ENCODE results near the gene CAV3. TPM values are rescaled to one million over a fixed set of nuclear protein-coding genes. Genes with fewer than 3 reads are reported as not detected.

Gene CAV3
- total RNA-seq, 2 donors from 2014 or later, result not detected

DNA sequence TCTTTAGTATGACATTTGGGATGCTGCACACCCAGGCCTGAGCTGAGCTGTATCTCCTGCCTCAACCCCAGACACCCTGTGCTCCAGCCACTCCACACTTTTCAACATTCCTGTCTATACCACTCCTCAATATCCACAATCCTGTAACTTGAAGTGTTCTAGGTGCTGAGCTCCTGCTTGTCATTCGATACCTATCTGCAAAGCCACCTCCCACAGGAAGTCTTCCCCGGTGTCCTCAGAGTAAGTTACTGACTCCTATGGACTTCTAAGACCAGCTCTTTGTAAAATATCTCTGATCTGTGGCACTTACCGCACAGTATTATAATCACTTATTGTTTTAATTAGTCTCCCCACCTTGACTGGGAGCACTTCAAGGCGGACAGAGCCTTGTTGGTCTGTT, 1.2 kb upstream of the CAV3 start:
- intact Hi-C loops (cut with DNase I), result no loop called here
- no peak for DNase-seq (ENCODE audit: low spot score)

DNA sequence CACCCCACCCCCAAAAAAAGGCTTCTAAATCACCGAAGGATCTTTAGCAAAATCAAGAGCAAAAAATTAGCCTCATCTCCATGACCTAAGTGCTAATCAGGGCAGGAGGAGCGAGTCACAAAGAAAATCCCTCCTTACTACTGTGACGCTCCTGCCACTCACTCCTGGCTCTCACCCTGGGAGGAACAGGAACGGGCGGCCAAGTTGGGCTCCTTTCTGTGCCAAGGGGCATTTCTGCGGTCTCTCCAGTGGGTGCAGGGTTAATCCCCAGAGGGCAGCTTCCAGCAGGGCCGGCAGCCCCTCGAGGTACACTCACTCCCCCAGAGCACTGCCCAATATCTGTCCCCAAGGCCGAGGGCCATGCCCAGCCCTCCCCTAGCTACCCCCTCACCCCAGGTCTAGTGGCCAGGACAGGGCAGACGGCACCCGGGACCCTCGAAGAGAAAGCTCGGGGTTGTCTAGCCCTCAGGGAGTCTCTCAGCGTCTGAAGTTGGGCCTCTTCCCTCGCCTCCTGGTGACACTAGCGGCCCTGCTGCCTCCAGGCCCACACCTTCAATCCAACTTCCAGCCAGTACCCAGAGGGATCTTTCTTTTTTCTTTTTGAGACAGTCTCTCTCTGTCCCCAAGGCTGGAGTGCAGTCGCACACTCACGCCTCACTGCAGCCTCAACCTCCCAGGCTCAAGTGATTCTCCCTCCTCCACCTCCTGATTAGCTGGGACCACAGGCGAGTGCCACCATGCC, 706 bp downstream of the CAV3 start:
- intact Hi-C loops (cut with DNase I), result no loop called here
- no peak for DNase-seq (ENCODE audit: low spot score)

DNA sequence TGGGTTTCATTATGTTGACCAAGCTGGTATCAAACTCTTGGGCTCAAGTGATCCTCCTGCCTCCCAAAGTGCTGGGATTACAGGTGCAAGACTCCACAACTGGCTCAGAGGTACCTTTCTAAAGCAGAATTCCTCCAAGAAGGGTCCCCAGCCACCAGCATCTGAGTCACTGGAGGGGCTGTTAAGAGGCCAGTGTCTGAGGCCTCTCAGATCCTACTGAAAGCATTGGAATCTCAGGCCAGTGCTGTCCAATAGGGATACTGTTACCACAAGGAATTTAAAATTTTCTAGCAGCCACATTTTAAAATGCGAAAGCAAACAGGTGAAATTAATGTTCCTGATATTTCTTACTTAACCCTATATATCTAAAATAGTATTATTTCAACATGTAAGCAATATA, 1.3 kb downstream of the CAV3 start:
- intact Hi-C loops (cut with DNase I), result loop anchor here in 1 of 2 donors (5.0 kb wide), 2 partner anchors 33 to 1623 kb away; no protein-coding TSS in a partner anchor
- DNase-seq (ENCODE audit: low spot score), result no peak

DNA sequence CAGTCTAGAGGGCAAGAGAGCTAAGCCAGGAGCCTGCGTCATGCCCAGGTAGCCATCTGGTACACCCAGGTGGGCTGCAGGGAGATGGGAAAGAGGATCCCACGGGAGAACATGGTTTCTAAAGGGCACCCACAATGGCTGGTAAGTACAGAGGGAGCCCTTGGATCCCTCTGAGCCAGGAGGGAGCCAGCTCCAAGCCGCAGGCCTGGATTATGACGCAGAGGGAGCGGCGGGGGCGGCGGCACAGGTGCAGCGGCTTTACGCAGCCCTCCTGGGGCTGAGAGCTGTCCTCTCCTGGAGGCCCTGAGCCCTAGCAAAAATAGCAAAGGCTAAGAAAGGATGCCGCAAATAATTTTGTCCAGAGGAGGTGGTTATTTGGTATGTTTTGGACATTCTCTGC, 2.8 kb downstream of the CAV3 start:
- DNase-seq (ENCODE audit: low spot score), result no peak
- intact Hi-C loops (cut with DNase I), result loop anchor here in 1 of 2 donors (5.0 kb wide), 2 partner anchors 34 to 1624 kb away; no protein-coding TSS in a partner anchor

DNA sequence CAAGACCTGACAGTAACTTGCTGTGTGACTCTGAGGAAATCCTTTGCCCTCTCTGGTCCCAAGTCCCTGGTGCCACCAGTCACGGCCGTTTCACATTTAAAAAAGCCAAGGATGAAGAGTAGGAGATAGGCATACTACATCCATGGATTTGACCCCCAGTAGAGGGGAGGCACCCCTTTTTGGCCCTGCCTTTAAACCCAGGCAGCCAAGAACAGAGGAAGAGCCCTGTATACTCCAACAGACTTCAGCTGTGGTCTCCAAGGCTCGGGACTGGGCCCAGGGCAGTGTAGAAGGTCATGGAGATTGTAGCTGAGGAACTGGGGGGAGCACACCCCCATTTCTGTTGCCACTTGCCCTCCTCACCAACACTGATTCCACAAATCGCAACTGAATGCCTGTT, 3.7 kb downstream of the CAV3 start:
- DNase-seq (ENCODE audit: low spot score), result no peak
- intact Hi-C loops (cut with DNase I), result loop anchor here in 1 of 2 donors (5.0 kb wide), 2 partner anchors 35 to 1625 kb away; no protein-coding TSS in a partner anchor

DNA sequence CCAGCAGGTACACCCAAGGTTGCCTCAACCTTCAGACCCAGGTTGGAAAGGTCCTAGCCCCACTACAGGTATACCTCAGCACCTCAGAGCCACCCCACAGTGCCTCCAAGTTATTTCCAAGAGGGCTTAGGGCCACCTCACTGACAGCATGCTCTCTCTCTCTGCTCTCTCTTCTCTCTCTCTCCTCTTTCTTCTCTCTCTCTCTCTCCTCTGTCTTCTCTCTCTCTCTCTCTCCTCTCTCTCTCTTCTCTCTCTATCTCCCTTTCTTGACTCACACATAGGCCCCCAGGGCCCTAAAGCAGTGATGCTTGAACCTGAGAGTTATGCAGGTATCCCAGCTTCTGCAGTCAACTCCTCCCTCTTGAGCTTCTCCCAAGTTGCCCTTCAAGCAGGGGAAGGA, 4.2 kb downstream of the CAV3 start:
- DNase-seq (ENCODE audit: low spot score), result no peak
- intact Hi-C loops (cut with DNase I), result loop anchor here in 1 of 2 donors (5.0 kb wide), 2 partner anchors 36 to 1626 kb away; no protein-coding TSS in a partner anchor

DNA sequence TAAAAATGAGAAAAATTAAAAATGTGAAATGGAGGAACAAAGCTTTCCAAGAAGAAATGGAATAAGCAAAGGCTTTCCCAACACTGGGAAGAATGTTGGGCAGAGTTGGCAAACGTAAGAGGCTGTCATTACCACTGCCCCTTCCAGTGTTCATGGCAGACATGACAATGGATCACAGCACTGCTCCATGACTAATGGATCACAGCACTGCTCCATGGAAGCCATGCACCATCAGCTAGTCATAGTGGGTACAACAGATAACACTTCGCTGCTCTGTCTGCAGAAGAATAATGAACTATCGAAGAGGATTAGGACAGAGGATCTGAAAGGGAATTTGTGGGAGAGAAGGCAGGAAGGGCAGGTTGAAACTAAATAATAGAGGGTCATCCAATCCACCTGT, 5.0 kb downstream of the CAV3 start:
- DNase-seq (ENCODE audit: low spot score), result no peak
- intact Hi-C loops (cut with DNase I), result loop anchor here in 1 of 2 donors (5.0 kb wide), 2 partner anchors 36 to 1626 kb away; no protein-coding TSS in a partner anchor

DNA sequence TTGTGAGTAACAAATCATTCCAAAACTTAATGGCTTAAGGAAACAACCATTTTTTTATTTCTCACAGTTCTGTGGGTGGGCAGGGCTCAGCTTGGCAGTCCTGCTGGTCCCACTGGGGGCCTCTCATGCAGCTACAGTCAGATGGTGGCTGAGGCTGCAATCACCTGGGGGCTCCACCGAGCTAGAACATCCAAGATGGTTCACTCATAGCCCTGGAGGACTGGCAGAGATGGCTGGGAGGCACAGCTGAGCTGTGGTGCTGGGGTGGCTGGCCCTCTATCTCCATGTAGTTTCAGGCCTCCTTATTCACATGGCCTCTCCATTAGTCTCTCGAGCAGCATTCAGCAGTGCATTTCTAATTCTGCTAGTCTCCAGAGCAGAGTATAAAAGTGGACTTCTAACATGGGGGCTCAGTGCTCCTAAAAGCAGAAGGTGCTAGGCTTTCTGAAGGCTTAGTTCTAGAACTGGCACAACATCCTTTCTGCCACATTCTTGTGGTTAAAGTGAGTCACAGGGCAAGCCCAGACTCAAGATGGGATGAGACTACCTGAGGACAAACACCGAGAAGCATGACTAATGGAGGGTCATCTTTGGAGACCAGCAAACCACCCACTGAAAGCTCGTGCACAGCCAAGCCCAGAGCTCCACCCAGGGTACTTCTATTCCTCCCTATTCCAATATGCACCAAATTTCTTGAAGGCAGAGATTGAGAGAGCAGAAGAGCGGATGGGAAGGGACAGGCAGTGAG, 6.3 kb downstream of the CAV3 start:
- intact Hi-C loops (cut with DNase I), result loop anchor here in 1 of 2 donors (5.0 kb wide), 2 partner anchors 38 to 1628 kb away; no protein-coding TSS in a partner anchor
- DNase-seq (ENCODE audit: low spot score), result peak; percentile 42

DNA sequence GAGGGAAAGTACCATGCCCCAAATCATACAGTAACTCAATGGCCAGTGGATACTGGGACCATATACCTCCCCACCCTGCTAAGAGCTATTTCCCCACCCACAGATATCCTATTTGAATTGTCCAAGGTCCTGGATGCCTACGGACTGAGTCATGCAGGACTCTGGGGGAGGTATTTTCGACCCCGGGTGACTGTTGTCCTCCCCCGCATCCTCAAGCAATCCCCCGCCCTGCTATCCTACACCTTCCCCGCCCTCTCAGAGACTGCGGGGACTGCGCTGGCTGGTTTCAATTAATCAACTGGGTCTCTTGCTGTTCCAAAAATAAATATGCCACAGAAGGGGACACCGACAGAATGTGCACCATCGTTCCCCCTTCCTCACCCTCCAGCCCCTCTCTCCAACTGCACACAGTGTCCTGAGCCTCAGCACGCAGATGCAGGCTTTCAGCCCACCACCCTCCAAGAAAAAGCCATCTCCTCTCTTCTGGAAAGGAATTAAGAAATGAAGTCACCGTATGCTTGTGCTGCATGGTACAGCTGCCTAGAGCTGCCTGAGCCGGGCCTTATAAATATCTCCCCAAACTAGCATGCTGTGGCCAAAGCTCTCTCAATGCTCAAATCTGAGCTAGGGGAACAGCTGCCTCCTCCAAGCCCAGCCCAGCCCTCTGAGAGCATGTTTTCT, 8.1 kb downstream of the CAV3 start:
- peak; percentile 50 for DNase-seq (ENCODE audit: low spot score)
- intact Hi-C loops (cut with DNase I), result no loop called here

DNA sequence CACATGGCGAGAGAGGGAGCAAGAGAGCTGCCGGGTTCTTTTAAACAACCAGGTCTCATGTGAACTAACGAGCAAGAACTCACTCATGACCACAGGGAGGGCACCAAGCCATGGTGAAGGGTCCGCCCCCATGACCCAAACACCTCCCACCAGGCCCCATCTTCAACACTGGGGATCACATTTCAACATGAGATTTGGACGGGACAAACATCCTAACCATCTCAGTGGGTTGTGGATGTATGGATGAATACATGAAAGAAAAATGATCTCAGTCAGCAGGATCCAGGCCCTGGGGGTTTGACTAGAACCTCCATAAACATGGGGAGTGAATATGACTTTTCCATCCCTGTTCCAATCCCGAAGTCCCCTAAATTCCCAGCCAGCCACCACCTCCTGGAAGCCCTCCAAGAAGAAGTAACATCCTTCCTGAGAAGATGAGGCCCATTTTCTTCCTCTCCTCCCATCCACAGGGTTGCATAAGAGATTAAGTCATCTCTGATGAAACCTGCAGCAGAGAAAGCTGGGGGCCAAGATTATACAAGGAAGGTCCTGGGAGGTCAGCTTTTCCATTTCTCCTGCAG, 9.5 kb downstream of the CAV3 start:
- intact Hi-C loops (cut with DNase I), result no loop called here
- DNase-seq (ENCODE audit: low spot score), result no peak

DNA sequence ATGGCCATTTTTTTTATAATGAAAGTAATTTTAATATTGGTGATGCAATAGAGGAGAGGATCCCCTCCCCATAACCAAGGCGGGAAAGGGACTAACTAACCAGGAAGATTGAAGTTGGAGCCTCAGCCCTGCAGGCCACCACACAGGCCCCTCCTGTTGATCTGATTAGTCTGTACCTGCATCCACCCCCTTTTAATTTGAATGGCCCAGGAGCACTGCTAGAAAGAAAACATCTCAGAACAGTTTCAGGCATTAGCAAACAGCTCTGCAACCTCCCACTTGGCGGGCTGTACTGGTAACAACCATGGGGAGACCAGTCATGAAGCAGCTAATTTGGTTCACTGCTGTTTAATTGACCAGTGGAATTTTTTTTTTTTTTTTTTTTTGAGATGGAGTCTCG, 10.3 kb downstream of the CAV3 start:
- no peak for DNase-seq (ENCODE audit: low spot score)
- intact Hi-C loops (cut with DNase I), result no loop called here

DNA sequence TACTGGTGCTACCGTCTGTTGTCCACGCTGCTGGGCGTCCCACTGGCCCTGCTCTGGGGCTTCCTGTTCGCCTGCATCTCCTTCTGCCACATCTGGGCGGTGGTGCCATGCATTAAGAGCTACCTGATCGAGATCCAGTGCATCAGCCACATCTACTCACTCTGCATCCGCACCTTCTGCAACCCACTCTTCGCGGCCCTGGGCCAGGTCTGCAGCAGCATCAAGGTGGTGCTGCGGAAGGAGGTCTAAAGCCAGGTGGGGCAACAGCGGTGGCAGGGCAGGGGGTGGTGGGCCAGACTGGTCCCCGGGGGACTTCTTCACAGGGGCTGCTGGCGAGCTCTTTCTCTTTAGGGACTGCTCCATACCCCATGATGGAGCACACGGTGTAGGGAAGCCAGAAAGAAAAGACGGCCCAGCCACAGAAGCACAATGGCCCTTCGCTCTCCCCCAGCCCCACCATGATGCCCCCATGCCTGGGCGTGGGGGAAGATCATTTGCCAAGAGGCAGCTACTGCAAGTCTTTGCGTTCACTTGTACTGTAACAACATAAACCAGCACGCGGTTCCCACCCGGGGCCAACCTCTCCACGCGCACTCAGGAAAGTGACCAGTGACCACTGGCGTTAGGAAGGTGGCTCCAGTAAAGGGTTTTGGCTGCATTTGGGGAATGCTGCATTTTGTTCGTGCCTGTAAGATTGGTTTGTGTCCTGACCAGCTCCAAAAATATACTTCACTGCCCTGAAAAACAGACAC, 12.2 kb downstream of the CAV3 start:
- intact Hi-C loops (cut with DNase I), result no loop called here

DNA sequence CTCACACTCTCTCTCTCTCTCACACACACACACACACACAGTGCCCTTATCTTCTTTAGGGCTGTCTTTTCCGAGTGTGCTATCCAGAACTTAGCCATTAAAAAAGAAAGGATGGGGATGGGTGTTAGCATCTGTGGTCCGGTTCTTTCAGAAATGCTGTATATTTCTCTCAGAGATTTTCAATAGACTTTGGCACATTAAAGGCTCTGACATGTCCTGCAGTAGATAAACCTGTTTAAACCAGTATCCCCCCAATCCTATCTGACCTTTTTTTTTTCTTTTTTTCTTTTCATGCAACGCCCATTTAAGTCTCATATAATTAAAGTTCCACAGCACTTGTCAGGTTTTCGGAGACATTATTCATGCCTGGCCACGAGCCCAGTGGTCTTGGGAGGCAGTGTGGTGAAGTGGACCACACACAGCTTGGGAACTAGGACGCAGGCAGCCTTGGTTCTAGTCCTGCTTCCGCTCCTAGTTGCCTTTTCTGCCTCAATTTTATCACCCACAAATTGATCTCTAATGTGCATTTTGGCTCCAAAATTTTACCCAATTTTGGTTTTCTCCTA, 13.3 kb downstream of the CAV3 start:
- intact Hi-C loops (cut with DNase I), result no loop called here
- DNase-seq (ENCODE audit: low spot score), result no peak

More for the DNA sequence above, 12.2 kb downstream of the CAV3 start:
- DNase-seq (ENCODE audit: low spot score), result no peak

DNA sequence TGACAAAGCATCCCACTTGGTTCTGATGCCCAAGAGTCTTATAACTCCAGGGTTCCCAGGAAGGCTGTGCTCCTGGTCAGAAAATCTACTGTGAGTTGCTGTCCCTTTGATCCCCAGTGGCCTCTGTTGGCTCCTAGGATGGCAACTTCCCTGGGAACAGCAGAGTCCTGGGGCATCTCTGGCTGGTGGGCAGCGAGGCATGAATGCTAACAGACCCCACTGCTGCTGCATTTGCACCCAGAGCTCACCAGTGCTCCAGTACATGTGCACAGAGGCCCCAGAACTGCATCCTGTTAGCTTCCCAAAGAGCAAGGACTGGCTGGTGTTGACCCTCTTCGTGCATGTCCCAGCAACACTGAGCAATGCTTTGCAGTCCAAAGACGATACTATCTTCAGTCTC, 15.7 kb downstream of the CAV3 start:
- intact Hi-C loops (cut with DNase I), result no loop called here
- DNase-seq (ENCODE audit: low spot score), result peak; percentile 38

DNA sequence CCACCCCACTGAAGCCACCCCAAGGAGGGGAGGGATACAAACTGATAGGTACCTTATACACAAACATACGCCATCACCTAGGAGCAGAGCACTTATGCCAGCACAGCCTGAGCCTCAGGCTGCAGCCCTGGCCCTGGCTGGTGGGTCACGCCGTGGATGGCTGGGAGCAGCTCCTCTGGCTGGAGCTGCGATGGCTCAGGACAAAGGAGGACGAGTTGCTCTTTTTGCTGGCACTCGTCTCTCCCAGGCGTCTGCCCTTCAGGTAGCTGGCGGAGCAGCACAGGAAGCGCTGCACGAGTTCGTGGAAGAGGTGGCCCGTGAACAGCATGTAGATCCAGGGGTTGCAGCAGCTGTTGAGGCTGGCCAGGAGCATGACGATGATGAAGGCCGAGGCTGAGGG, 19.2 kb downstream of the CAV3 start:
- intact Hi-C loops (cut with DNase I), result no loop called here
- peak; percentile 51 for DNase-seq (ENCODE audit: low spot score)

DNA sequence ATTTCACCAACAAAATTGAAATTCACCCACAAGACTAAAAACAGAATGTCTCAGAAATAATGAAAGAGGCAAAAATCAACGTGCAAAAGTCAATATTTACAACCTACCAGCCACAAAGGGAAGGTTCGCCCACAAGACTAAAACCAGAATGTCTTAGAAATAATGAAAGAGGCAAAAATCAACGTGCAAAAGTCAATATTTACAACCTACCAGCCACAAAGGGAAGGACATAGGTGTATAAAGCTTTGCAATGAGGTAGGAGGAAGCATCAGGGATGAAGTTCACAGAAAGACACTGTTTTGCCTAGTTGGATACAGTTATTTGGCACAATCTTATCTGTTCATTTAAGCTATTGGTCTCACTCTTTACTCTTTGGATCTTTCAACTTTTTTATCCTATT, 21.5 kb downstream of the CAV3 start:
- DNase-seq (ENCODE audit: low spot score), result no peak
- intact Hi-C loops (cut with DNase I), result no loop called here

DNA sequence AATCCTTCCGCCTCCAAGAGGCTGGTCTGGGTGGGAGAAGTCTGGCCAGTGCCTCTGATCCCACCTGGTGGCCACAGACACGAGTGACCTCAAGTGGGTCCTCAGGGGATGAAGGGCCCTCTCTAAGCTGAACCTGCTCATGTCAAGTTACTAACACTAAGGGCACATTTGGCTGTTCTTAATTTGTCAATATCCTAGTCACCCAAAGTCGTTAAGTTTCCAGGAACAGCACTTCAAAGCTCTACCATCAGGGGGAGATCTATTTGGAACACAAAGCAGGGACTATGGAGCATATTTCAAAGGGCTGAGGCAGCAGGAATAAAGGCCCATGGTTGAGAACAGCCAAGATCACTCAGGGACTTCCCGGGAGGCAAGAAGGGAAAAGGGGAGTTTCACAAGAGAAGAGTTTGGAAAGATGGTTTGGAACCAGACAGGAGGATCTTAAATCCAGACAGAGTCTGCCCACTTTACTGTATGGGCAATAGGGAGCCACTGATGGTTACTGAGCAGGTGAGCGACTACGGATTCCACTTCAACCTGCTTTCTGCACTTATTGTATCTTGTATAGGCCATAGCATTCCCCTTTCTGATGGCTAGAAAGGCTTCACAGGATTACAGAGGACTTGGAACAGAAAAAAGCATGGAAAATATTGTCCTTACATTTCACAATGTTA, 22.1 kb downstream of the CAV3 start:
- DNase-seq (ENCODE audit: low spot score), result no peak

DNA sequence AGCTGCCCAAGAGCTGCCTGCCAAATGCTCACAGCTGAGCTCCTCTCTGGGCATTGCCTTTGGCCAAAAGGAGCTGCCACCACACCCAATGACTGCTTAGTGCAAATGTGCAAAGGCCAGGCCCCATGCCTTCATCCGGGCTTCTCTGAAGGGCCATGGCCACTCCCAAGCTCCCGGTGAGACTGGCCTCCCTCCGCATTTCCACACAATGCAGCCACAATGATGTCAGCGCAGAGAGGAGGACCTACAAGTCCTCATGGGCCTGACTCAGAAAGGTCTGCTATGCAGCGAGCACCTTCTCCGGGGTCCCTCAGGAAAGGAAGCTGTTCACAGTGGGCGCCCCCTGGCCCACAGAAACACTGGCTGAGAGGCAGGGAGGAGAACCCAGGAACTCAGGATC, 23.1 kb downstream of the CAV3 start:
- intact Hi-C loops (cut with DNase I), result no loop called here
- DNase-seq (ENCODE audit: low spot score), result peak; percentile 31

More for the DNA sequence above, 22.1 kb downstream of the CAV3 start:
- intact Hi-C loops (cut with DNase I), result no loop called here
